ENCODE data around the gene C11orf21. TPM values are rescaled to one million over a fixed set of nuclear protein-coding genes. Genes with fewer than 3 reads are reported as not detected.

The C11orf21 gene
- total RNA-seq, 4 donors from 2014 or later: 0.15 to 0.78 (median 0.42) TPM

DNA sequence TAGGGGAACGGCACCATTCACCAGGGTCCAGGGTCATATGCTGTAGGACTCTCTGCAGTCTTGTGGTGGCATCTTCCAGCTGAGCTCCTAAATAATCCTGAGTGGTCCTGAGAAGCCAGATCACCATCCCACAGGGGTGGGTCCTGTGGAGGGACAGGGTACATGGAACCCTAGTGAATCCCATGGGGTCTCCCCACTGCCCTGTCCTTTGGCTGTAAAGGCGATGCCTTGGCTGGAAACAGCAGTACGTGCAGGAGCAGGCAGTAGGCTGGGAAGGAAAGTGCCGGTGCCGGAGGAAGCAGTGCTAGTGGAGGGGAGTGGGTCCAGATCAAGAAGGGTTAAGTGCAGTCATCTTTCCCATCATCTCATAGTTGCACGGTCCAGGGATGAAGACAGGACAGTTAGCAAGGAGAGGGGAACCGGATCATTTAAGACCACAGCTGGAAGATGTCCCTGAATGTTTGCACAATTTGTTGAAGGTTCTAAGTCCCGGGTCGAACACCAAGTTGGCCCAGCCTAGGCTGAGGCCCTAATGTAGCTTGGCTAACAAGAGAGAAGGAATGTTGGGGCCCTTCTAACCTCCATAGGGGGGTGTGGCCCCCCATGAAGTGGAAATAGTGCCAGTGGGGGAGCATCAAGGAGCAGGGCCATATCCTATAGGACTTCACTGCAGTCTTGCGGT is 18.2 kb upstream of the C11orf21 start:
- H3K36me3 ChIP-seq: no peaks in the 10 kb centered on the region
- 43 to 55% methylated on average over 5 to 9 of the region's 10 CpGs for WGBS, 2 donors (ENCODE audit: low coverage in 1 of 2)
- no peak for ATAC-seq
- peaks cover 0 to 10% (median 0%) of the 10 kb centered on the region in 3 donors for H3K9me3 ChIP-seq
- H3K4me3 ChIP-seq: no peak overlapping the region
- H3K27ac ChIP-seq: no peak overlapping the region
- no peak for TF ChIP-seq POLR2AphosphoS5 (IDR thresholded peaks at IDR 0.05)
- TF ChIP-seq, protein P1, sequence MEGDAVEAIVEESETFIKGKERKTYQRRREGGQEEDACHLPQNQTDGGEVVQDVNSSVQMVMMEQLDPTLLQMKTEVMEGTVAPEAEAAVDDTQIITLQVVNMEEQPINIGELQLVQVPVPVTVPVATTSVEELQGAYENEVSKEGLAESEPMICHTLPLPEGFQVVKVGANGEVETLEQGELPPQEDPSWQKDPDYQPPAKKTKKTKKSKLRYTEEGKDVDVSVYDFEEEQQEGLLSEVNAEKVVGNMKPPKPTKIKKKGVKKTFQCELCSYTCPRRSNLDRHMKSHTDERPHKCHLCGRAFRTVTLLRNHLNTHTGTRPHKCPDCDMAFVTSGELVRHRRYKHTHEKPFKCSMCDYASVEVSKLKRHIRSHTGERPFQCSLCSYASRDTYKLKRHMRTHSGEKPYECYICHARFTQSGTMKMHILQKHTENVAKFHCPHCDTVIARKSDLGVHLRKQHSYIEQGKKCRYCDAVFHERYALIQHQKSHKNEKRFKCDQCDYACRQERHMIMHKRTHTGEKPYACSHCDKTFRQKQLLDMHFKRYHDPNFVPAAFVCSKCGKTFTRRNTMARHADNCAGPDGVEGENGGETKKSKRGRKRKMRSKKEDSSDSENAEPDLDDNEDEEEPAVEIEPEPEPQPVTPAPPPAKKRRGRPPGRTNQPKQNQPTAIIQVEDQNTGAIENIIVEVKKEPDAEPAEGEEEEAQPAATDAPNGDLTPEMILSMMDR (IDR thresholded peaks at IDR 0.05): no peak
- peaks cover 0 to 15% (median 5%) of the 10 kb centered on the region in 3 donors for H3K4me1 ChIP-seq
- H3K27me3 ChIP-seq: no peaks in the 10 kb centered on the region

DNA sequence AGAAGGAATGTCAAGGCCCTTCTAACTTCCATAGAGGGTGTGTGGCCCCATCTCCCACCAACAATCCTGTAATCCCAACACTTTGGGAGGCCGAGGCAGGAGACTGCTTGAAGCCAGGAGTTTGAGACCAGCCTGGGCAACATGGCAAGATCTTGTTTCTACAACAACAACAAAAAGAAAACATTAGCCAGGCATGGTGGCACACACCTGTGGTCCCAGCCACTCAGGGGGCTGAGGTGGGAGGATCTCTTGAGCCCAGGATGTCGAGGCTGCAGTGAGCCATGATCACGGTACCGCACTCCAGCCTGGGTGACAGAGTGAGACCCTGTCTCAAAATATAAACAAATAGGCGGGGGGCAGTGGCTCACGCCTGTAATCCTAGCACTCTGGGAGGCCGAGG is 17.0 kb upstream of the C11orf21 start:
- TF ChIP-seq EP300 (IDR thresholded peaks at IDR 0.05) (no peak), POLR2AphosphoS5 (IDR thresholded peaks at IDR 0.05) (no peak), POLR2A (IDR thresholded peaks at IDR 0.05) (no peak)
- TF ChIP-seq, protein P1 (IDR thresholded peaks at IDR 0.05): no peak
- H3K4me1 ChIP-seq: peaks cover 0 to 27% (median 14%) of the 10 kb centered on the region in 3 donors
- no peaks in the 10 kb centered on the region for H3K27me3 ChIP-seq
- no peak overlapping the region for H3K27ac ChIP-seq
- no peak overlapping the region for H3K4me3 ChIP-seq
- no peaks in the 10 kb centered on the region for H3K36me3 ChIP-seq
- no peak for ATAC-seq
- 94 to 100% methylated on average over 1 to 6 of the region's 7 CpGs for WGBS, 2 donors (ENCODE audit: low coverage in 1 of 2)
- peaks cover 0 to 10% (median 0%) of the 10 kb centered on the region in 3 donors for H3K9me3 ChIP-seq

DNA sequence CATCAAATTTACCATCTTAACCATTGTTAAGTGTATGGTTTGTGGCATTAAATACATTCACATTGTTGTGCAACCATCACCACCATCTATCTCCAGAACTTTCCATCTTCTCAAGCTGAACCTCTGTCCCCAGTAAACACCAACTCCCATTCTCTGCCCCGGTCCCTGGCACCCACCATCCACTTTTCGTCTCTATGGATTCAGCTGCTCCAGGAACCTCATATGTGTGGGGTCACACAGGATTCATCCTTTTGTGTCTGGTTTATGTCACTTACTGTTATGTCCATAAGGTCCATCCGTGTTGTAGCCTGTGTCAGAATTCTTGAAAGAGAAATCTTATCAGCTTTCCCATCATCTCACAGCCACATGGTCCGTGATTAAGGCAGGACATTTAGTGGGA is 16.4 kb upstream of the C11orf21 start:
- no peak overlapping the region for H3K27ac ChIP-seq
- no peak for ATAC-seq
- no peaks in the 10 kb centered on the region for H3K27me3 ChIP-seq
- H3K36me3 ChIP-seq: no peaks in the 10 kb centered on the region
- H3K4me3 ChIP-seq: no peak overlapping the region
- peaks cover 0 to 33% (median 14%) of the 10 kb centered on the region in 3 donors for H3K4me1 ChIP-seq
- TF ChIP-seq POLR2AphosphoS5 (IDR thresholded peaks at IDR 0.05): no peak
- TF ChIP-seq POLR2A (IDR thresholded peaks at IDR 0.05): no peak
- no peak for TF ChIP-seq EP300 (IDR thresholded peaks at IDR 0.05)
- TF ChIP-seq, protein P1 (IDR thresholded peaks at IDR 0.05): no peak
- 82% methylated on average over 3 to 4 of the region's 4 CpGs for WGBS, 2 donors (ENCODE audit: low coverage in 1 of 2)
- H3K9me3 ChIP-seq: peaks cover 0 to 10% (median 0%) of the 10 kb centered on the region in 3 donors

DNA sequence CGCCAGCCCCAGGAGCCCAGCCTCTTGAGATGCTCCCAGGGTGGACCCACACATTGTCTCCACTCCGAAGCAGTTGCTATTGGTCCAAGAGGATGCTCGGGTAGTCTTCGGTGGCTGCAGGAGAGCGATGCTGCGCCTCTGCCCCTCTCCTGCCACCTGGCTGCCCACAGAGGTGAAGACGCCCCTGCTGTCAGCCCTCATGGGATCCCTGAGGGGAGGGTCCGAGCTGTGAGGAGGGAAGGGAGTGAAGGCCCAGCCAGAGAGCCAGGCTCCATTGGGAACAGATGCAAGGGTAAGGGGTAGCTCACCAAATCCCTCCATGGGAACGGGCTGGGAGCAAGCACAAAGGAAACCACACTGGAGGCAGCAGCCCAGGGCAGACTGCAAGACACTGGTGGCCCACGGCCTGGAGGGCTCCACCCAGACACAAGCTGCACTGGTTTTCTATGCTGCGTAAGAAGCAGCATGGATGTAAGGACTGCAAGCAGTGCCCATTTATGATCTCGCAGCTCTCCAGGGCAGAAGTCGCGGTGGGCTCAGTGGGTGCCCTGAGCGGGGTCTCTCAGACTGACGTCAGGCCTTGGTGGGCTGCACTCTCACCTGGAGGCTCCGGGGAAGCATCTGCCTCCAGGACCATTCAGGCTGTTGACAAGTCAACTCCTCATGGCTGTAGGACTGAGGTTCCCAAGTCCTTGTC is 15.8 kb upstream of the C11orf21 start:
- no peak for TF ChIP-seq POLR2AphosphoS5 (IDR thresholded peaks at IDR 0.05)
- TF ChIP-seq POLR2A (IDR thresholded peaks at IDR 0.05): no peak
- TF ChIP-seq, protein P1 (IDR thresholded peaks at IDR 0.05): no peak
- TF ChIP-seq EP300 (IDR thresholded peaks at IDR 0.05): no peak
- no peaks in the 10 kb centered on the region for H3K27me3 ChIP-seq
- H3K36me3 ChIP-seq: no peaks in the 10 kb centered on the region
- no peak for ATAC-seq
- WGBS, 2 donors (ENCODE audit: low coverage in 1 of 2): 79 to 100% methylated on average over 2 to 4 of the region's 17 CpGs
- no peak overlapping the region for H3K27ac ChIP-seq
- peaks cover 0 to 40% (median 14%) of the 10 kb centered on the region in 3 donors for H3K4me1 ChIP-seq
- H3K9me3 ChIP-seq: peaks cover 0 to 10% (median 0%) of the 10 kb centered on the region in 3 donors
- H3K4me3 ChIP-seq: no peak overlapping the region

DNA sequence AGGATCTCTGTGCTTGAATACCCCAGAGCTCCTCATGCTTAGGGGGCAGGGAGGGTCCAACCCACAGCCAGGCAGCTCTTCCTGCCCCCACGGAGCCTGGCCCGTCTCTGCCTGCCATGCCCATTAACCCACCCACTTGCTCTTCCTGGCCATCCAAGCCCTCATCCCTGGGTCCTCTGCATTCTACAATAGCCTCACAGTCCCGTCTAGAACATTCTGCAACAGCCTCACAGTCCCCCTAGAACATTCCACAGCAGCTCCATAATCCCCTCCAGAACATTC is 15.2 kb upstream of the C11orf21 start:
- no peak overlapping the region for H3K27ac ChIP-seq
- H3K9me3 ChIP-seq: peaks cover 0 to 10% (median 0%) of the 10 kb centered on the region in 3 donors
- no peak for TF ChIP-seq POLR2A (IDR thresholded peaks at IDR 0.05)
- no peak for TF ChIP-seq POLR2AphosphoS5 (IDR thresholded peaks at IDR 0.05)
- TF ChIP-seq, protein P1 (IDR thresholded peaks at IDR 0.05): no peak
- no peak for TF ChIP-seq EP300 (IDR thresholded peaks at IDR 0.05)
- no peak for ATAC-seq
- H3K4me1 ChIP-seq: peaks cover 0 to 46% (median 14%) of the 10 kb centered on the region in 3 donors
- no peaks in the 10 kb centered on the region for H3K27me3 ChIP-seq
- no peaks in the 10 kb centered on the region for H3K36me3 ChIP-seq
- H3K4me3 ChIP-seq: no peak overlapping the region
- WGBS, 2 donors (ENCODE audit: low coverage in 1 of 2): 80% methylated on average over 2 of the region's 3 CpGs; no CpG with 5 or more reads in 1 of the 2 donors
